PC-9 (cell line): ENCODE measurements around the gene GAPDH. TPM values are rescaled to one million over a fixed set of nuclear protein-coding genes. Genes with fewer than 3 reads are reported as not detected.

Source experiments
- BruUV-seq: library from RNA; stranded (reverse); fragments of 400-500 nt; replicated peaks from 2 replicates; lab custom pipeline; 2021; lab: Mats Ljungman, UMichigan
- CTCF ChIA-PET: fragments of 300-600 bp; sonication (Branson Sonifier 250); formaldehyde crosslinking; loops from one replicate; lab custom pipeline; 2022; ENCODE audit warnings: antibody characterized with exemption; lab: Charles Lee
- POLR2A ChIA-PET: fragments of 300-600 bp; sonication (Branson Sonifier 250); formaldehyde crosslinking; loops from one replicate; lab custom pipeline; 2022; ENCODE audit warnings: antibody characterized with exemption; ENCODE audit not compliant: unreplicated experiment; lab: Charles Lee
- DNase-seq, 2 experiments: peaks; one replicate each; pipeline versions ENCODE4 v3.0.0 to v3.0.0-alpha.2; 2015 to 2022; ENCODE audit warnings: mixed read lengths in 1 of 2
- H2AFZ ChIP-seq: fragments of 200-600 bp; sonication (generic); 2 replicates; pipeline ENCODE4 v1.8.1; 2017; ENCODE audit warnings: antibody characterized with exemption
- H3F3A ChIP-seq: fragments of 200-600 bp; sonication (generic); 2 replicates; pipeline ENCODE4 v1.8.1; 2017; ENCODE audit warnings: antibody characterized with exemption, mild to moderate bottlenecking, low read depth; ENCODE audit not compliant: insufficient read depth
- H3K27ac ChIP-seq: fragments of 200-600 bp; sonication (generic); 2 replicates; pipeline ENCODE4 v1.6.1; 2016; ENCODE audit warnings: mixed run types
- H3K27me3 ChIP-seq: fragments of 200-600 bp; sonication (generic); 2 replicates; pipeline ENCODE4 v1.6.1; 2016; ENCODE audit warnings: low read depth, mixed run types; ENCODE audit not compliant: insufficient read depth
- H3K36me3 ChIP-seq: fragments of 200-600 bp; sonication (generic); 2 replicates; pipeline ENCODE4 v1.6.1; 2016; ENCODE audit warnings: low read depth, mixed run types
- H3K4me1 ChIP-seq: fragments of 200-600 bp; sonication (generic); replicated peaks from 2 replicates; pipeline ENCODE4 v1.6.1; 2016; ENCODE audit warnings: mixed run types; ENCODE audit not compliant: insufficient read depth
- H3K4me2 ChIP-seq: fragments of 200-600 bp; sonication (generic); 2 replicates; pipeline ENCODE4 v1.6.1; 2017; ENCODE audit warnings: mixed run types
- H3K4me3 ChIP-seq: fragments of 200-600 bp; sonication (generic); 2 replicates; pipeline ENCODE4 v1.6.1; 2016; ENCODE audit warnings: mixed run types
- H3K79me2 ChIP-seq: fragments of 200-600 bp; sonication (generic); 2 replicates; pipeline ENCODE4 v1.6.1; 2017; ENCODE audit warnings: low read depth, mixed run types
- H3K9me2 ChIP-seq: fragments of 200-600 bp; sonication (generic); 2 replicates; pipeline ENCODE4 v1.8.1; 2017; ENCODE audit warnings: mild to moderate bottlenecking; ENCODE audit not compliant: insufficient read depth
- H3K9me3 ChIP-seq: fragments of 200-600 bp; sonication (generic); 2 replicates; pipeline ENCODE4 v1.8.1; 2016; ENCODE audit warnings: low read depth; ENCODE audit not compliant: insufficient read depth
- H4K20me1 ChIP-seq: fragments of 200-600 bp; sonication (generic); 2 replicates; pipeline ENCODE4 v1.8.1; 2017; ENCODE audit not compliant: insufficient read depth
- CTCF ChIP-seq: fragments of 200-600 bp; sonication (generic); conservative IDR thresholded peaks from 2 replicates; pipeline ENCODE4 v1.6.1; 2017; ENCODE audit warnings: mixed run types, antibody characterized with exemption, mild to moderate bottlenecking, moderate library complexity
- EZH2 ChIP-seq: fragments of 200-600 bp; sonication (generic); IDR thresholded peaks from 2 replicates; pipeline ENCODE4 v1.8.0; 2017; ENCODE audit warnings: antibody characterized with exemption, low read depth
- intact Hi-C: fragments of 100-400 bp; cut with micrococcal nuclease; formaldehyde crosslinking; loops from one replicate; pipeline ENCODE4 v1.10.0; 2022; ENCODE audit not compliant: unreplicated experiment
- total RNA-seq: library from RNA; stranded (reverse); gene quantifications from 2 replicates; pipeline ENCODE4 v1.2.3, GENCODE V29; 2021

The GAPDH gene
- total RNA-seq, 1 experiment from 2014 or later = 8,169 TPM

GRCh38 chr12:6520186-6520585 is 14.1 kb upstream of the GAPDH start:
- no peaks in the 10 kb centered on the region for H3K9me3 ChIP-seq
- peaks cover 25% of the 10 kb centered on the region for H3F3A ChIP-seq
- H3K4me1 ChIP-seq = no peaks in the 10 kb centered on the region
- DNase-seq = no peak
- no peak overlapping the region for H3K4me3 ChIP-seq
- H3K4me2 ChIP-seq = no peak overlapping the region
- peaks cover 80% of the 10 kb centered on the region for H3K36me3 ChIP-seq
- TF ChIP-seq CTCF (no peak), EZH2 (no peak)
- no peaks in the 10 kb centered on the region for H3K9me2 ChIP-seq
- H3K79me2 ChIP-seq = no peaks in the 10 kb centered on the region
- no peaks in the 10 kb centered on the region for H3K27me3 ChIP-seq
- H2AFZ ChIP-seq = no peak overlapping the region
- no TSS peak for BruUV-seq
- ChIA-PET POLR2A (no interaction called here), CTCF (interaction anchor here (0.5 kb wide), 1 partner anchor 211 kb away, joined by 3 read pairs; no protein-coding TSS in a partner anchor)
- no peaks in the 10 kb centered on the region for H4K20me1 ChIP-seq
- no peak overlapping the region for H3K27ac ChIP-seq
- intact Hi-C loops = no loop called here

GRCh38 chr12:6522193-6522592 is 12.1 kb upstream of the GAPDH start:
- Histone ChIP-seq H2AFZ (no peak overlapping the region), H3K79me2 (no peaks in the 10 kb centered on the region), H3K4me2 (no peak overlapping the region), H3F3A (peaks cover 21% of the 10 kb centered on the region), H3K4me1 (no peaks in the 10 kb centered on the region), H3K9me3 (no peaks in the 10 kb centered on the region), H3K4me3 (no peak overlapping the region), H3K9me2 (no peaks in the 10 kb centered on the region), H3K27me3 (no peaks in the 10 kb centered on the region), H4K20me1 (no peaks in the 10 kb centered on the region), H3K36me3 (peaks cover 82% of the 10 kb centered on the region), H3K27ac (no peak overlapping the region)
- intact Hi-C loops = no loop called here
- POLR2A ChIA-PET = no interaction called here
- CTCF ChIA-PET = no interaction called here
- BruUV-seq = no TSS peak
- TF ChIP-seq CTCF = no peak
- TF ChIP-seq EZH2 = no peak
- no peak for DNase-seq

- ChIA-PET POLR2A (interaction anchor here (0.6 kb wide), 2 partner anchors 16 to 188 kb away, joined by 3 to 6 read pairs; no protein-coding TSS in a partner anchor), CTCF (no interaction called here)
- H3K79me2 ChIP-seq = no peaks in the 10 kb centered on the region
- H3F3A ChIP-seq = peaks cover 36% of the 10 kb centered on the region
- peaks cover 11% of the 10 kb centered on the region for H3K4me1 ChIP-seq
- H3K27ac ChIP-seq = no peak overlapping the region
- DNase-seq = no peak
- H3K4me3 ChIP-seq = no peak overlapping the region
- intact Hi-C loops = no loop called here
- no peak overlapping the region for H3K4me2 ChIP-seq
- H3K9me2 ChIP-seq = no peaks in the 10 kb centered on the region
- peaks cover 81% of the 10 kb centered on the region for H3K36me3 ChIP-seq
- BruUV-seq = no TSS peak
- no peaks in the 10 kb centered on the region for H4K20me1 ChIP-seq
- H3K27me3 ChIP-seq = no peaks in the 10 kb centered on the region
- no peak overlapping the region for H2AFZ ChIP-seq
- no peaks in the 10 kb centered on the region for H3K9me3 ChIP-seq
- TF ChIP-seq CTCF (no peak), EZH2 (no peak)
Observed at GRCh38 chr12:6523708-6524107, 10.6 kb upstream of the GAPDH start.
